Measurements from ENCODE around the gene TMPO.
"Not testable (repeated sequence)": the region's sequence is repeated elsewhere in the genome, so short reads cannot be mapped to it uniquely, and the experiment has no call there.

The TMPO gene

DNA sequence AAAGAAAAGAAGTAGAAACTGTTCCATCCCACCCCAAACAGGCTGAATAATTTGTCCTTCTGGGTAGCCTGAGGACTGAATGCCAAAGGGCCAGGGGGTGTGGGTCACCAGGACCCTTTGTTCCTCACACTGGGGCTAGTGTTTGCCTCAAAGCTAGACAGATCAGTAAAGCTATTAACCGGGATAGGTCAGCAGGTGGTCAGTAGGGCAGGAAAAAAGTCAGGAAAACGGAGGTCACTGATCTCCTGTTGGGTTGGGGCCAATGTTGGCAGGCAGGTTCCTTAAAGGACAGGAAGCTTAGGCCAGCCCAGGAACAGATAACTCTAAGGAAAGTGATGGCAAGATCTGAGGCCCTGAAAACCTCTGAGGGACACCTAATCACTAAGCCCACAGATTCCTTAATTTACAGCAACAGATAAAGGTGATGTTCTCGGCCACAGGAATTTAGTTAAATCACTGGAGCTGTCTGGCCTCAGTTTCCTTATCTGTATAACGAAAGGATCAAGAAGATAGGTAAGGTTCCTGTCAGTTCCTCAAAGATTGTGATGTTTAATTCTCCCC is 22.7 kb upstream of the TMPO start:
- no peak overlapping the region for H3K4me3 Mint-ChIP-seq
- no peaks in the 10 kb centered on the region for H3K36me3 Mint-ChIP-seq
- ATAC-seq (no peak), DNase-seq (ENCODE audit: low spot score in 2 of 2) (no peak)
- H3K27ac Mint-ChIP-seq, result no peak overlapping the region
- peaks cover 5% of the 10 kb centered on the region for H3K4me1 Mint-ChIP-seq
- H3K9me3 Mint-ChIP-seq, result no peaks in the 10 kb centered on the region

DNA sequence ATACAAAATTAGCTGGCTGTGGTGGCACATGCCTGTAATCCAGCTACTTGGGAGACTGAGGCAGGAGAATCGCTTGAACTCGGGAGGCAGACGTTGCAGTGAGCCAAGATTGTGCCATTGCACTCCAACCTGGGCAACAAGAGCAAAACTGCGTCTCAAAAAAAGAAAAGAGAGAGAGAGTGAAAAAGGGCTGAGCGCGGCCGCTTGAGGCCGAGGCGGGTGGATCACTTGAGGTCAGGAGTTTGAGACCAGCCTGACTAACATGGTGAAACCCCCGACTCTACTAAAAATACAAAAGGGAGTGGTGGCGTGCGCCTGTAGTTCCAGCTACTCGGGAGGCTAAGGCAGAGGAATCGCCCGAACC is 14.1 kb upstream of the TMPO start:
- Mint-ChIP-seq H3K4me1 (peaks cover 33% of the 10 kb centered on the region), H3K4me3 (peak overlapping the region; percentile 69), H3K27ac (peak overlapping the region; percentile 83), H3K36me3 (peaks cover 38% of the 10 kb centered on the region)
- not testable (repeated sequence) for DNase-seq (ENCODE audit: low spot score in 2 of 2); ATAC-seq; H3K9me3 Mint-ChIP-seq

- ATAC-seq (peak; percentile 78), DNase-seq (ENCODE audit: low spot score in 2 of 2) (peak; percentile 85 to 97)
- Mint-ChIP-seq H3K4me3 (peak overlapping the region; percentile 82), H3K9me3 (no peaks in the 10 kb centered on the region), H3K36me3 (peaks cover 38% of the 10 kb centered on the region), H3K4me1 (peaks cover 33% of the 10 kb centered on the region), H3K27ac (peak overlapping the region; percentile 100)
Observed at GRCh38 chr12:98503342-98503591, 12.1 kb upstream of the TMPO start.

DNA sequence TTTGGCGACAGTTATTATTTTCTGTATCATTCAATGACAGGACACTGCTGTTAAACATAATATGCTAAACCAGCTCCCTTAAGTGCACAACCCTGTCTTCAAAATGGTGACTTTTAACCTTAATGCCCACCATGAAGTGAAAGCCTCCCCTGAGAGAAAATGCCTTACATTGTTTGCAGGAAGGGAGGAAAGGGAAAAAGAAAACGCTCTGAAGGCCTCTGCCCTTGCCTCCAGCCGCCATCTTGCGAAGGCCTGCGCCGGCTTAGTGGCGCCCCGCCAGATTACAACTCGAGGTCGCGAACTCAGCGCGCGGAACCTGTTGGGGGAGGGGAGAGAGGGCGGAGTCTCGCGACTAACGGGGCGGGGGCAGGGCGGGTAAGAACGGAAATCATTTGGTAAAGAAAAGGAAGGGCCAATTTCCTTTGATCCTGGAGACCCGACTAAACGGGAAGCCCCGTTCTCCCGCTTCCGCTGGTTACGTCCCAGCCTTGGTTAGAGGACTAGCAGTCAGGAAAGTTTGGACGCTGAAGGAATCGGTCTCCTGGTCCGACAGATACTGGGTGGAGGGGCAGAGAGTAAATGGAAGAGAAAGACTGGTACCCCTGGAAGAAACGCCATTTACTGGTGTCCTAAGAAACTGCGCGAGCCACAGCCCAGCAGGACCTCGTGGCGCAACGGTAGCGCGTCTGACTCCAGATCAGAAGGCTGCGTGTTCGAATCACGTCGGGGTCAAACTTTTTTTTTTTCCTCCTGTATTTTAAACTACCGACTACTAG is 11.6 kb upstream of the TMPO start:
- H3K27ac Mint-ChIP-seq, result peak overlapping the region; percentile 100
- H3K36me3 Mint-ChIP-seq, result peaks cover 38% of the 10 kb centered on the region
- DNase-seq (ENCODE audit: low spot score in 2 of 2), result peak; percentile 97 to 99
- no peaks in the 10 kb centered on the region for H3K9me3 Mint-ChIP-seq
- H3K4me3 Mint-ChIP-seq, result peak overlapping the region; percentile 82
- H3K4me1 Mint-ChIP-seq, result peaks cover 33% of the 10 kb centered on the region
- ATAC-seq, result peak; percentile 87

- Mint-ChIP-seq H3K36me3 (peaks cover 38% of the 10 kb centered on the region), H3K9me3 (no peaks in the 10 kb centered on the region), H3K4me3 (peak overlapping the region; percentile 82), H3K4me1 (peaks cover 33% of the 10 kb centered on the region), H3K27ac (peak overlapping the region; percentile 100)
- no peak for DNase-seq (ENCODE audit: low spot score in 2 of 2)
- no peak for ATAC-seq
Observed at GRCh38 chr12:98504368-98504617, 11.1 kb upstream of the TMPO start.

GRCh38 chr12:98509063-98509462 is 6.3 kb upstream of the TMPO start:
- no peak overlapping the region for H3K4me3 Mint-ChIP-seq
- DNase-seq (ENCODE audit: low spot score in 2 of 2) (no peak), ATAC-seq (no peak)
- H3K4me1 Mint-ChIP-seq, result peaks cover 18% of the 10 kb centered on the region
- no peaks in the 10 kb centered on the region for H3K9me3 Mint-ChIP-seq
- H3K27ac Mint-ChIP-seq, result no peak overlapping the region
- H3K36me3 Mint-ChIP-seq, result peaks cover 9% of the 10 kb centered on the region

DNA sequence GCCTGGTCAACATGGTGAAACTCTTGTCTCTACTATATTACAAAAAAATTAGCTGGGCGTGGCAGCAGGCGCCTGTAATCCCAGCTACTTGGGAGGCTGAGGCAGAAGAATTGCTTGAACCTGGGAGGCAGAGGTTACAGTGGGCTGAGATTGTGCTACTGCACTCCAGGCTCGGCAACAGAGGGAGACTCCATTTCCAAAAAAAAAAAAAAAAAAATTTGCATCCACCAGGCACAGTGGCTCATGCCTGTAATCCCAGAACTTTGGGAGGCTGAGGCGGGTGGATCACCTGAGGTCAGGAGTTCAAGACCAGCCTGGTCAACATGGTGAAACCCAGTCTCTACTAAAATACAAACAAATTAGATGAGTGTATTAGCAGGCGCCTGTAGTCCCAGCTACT is 3.6 kb upstream of the TMPO start:
- peak in 1 of 2 donors; percentile 28 for DNase-seq (ENCODE audit: low spot score in 2 of 2)
- ATAC-seq, H3K4me1 Mint-ChIP-seq, H3K9me3 Mint-ChIP-seq, H3K4me3 Mint-ChIP-seq, H3K27ac Mint-ChIP-seq: not testable (repeated sequence)
- H3K36me3 Mint-ChIP-seq, result peaks cover 22% of the 10 kb centered on the region

DNA sequence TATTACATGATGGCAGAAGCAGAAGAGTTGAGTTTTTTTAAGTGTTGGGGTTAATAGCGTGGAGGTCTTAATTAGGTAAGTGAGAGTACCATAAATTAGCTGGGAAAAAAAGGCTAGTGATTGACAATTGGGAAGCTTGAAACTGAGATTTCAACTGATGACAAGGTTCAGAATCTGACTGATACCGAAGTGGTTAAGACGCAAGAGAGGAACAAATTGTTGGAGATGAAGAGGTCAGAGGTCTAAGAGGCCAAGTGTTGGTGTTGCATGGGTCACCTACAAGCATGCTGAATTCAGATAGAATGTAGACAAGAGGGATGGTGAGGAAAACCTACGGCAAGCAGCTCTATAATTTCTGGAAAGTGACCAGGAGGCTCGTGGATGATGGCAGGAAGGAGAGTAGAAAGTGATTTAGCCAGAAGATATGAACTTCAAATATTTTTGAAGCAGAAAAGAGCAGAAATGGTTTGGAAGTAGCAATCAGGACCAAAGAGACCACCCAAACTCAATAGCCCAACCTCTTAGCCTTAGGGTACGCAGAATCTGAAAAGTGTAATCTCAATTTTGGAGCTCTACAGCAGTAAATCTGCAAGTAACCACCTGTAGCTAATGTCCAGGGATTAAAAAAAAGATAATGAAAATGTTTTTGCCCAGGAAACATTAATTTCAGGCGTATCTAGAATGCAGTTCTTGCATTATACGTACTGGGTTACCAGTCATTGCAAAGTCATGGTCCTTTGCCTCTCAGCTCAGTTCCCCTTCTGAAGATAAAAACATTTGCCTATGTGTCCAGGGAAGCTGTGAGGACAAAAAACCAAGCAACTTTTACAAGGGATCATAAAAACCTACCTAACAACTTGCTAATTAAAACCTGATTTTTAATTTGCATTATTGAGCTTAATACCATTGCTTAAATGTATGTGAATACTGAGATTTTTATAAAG is 1.7 kb upstream of the TMPO start:
- peak overlapping the region; percentile 98 for H3K27ac Mint-ChIP-seq
- H3K9me3 Mint-ChIP-seq, result no peaks in the 10 kb centered on the region
- H3K4me1 Mint-ChIP-seq, result peaks cover 10% of the 10 kb centered on the region
- peaks cover 41% of the 10 kb centered on the region for H3K36me3 Mint-ChIP-seq
- ATAC-seq (no peak), DNase-seq (ENCODE audit: low spot score in 2 of 2) (peak in 1 of 2 donors; percentile 47)
- peak overlapping the region; percentile 93 for H3K4me3 Mint-ChIP-seq

DNA sequence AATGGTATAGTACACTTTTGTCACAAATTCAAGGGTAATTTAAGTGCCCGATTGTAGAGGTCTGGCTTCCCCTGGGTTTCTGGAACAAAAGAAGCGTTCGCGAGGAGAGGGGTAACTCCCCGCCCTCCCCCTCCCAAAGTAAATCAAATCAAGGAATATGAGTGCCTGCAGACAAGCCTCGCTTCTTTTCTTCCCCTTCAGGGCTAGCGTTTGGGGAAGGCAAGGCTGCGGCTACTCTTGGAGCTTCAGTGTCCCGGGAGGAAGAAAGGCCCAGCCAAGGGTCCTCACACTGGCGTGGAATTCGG is 456 bp upstream of the TMPO start:
- peaks cover 54% of the 10 kb centered on the region for H3K36me3 Mint-ChIP-seq
- DNase-seq (ENCODE audit: low spot score in 2 of 2) (no peak), ATAC-seq (no peak)
- no peaks in the 10 kb centered on the region for H3K9me3 Mint-ChIP-seq
- H3K27ac Mint-ChIP-seq, result peak overlapping the region; percentile 98
- peaks cover 19% of the 10 kb centered on the region for H3K4me1 Mint-ChIP-seq
- peak overlapping the region; percentile 93 for H3K4me3 Mint-ChIP-seq

DNA sequence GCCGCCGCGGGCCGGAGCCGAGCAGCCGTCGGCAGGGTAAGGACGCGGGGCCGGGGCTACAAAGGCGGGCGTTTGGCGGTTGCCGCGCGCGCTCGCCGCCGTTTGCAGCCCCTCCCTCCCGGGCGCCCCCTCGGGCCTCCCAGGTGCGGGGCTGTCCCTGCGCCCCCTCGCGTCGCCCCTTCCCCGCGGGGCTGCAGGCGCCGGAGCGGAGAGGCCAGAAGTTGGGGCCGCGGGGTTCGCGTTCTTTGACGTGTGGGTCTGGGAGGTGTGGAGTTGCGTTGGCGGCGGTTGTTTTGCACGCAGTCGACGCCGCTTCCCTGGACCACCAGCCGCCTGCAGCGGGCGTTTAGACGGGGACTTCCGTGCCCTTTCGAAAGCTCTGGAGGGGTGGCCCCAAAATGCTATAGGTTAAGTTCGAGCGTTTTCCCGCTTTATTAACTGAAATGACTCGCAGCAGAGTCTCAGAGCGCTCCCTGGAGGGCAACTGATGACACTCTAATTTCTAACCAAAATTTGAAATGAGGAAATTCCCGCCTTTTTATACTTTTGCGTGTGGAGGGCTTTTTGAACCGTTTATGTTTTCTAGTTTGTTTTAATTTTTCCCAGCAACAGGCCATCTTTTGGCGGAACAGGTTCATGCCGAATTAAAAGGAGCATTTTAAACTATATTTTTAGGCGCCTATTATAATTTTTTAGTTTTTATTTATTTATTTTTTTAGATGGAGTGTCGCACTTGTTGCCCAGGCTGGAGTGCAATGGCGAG is 902 bp downstream of the TMPO start:
- Mint-ChIP-seq H3K4me1 (peaks cover 27% of the 10 kb centered on the region), H3K4me3 (peak overlapping the region; percentile 93), H3K27ac (peak overlapping the region; percentile 98), H3K36me3 (peaks cover 67% of the 10 kb centered on the region), H3K9me3 (no peaks in the 10 kb centered on the region)
- ATAC-seq (peak; percentile 81), DNase-seq (ENCODE audit: low spot score in 2 of 2) (peak; percentile 61 to 92)

GRCh38 chr12:98519257-98519907 is 4.0 kb downstream of the TMPO start:
- DNase-seq (ENCODE audit: low spot score in 2 of 2), result no peak
- peaks cover 98% of the 10 kb centered on the region for H3K36me3 Mint-ChIP-seq
- H3K4me1 Mint-ChIP-seq, result peaks cover 36% of the 10 kb centered on the region
- no peaks in the 10 kb centered on the region for H3K9me3 Mint-ChIP-seq
- H3K27ac Mint-ChIP-seq, result peak overlapping the region; percentile 98
- peak overlapping the region; percentile 93 for H3K4me3 Mint-ChIP-seq
- ATAC-seq, result no peak

DNA sequence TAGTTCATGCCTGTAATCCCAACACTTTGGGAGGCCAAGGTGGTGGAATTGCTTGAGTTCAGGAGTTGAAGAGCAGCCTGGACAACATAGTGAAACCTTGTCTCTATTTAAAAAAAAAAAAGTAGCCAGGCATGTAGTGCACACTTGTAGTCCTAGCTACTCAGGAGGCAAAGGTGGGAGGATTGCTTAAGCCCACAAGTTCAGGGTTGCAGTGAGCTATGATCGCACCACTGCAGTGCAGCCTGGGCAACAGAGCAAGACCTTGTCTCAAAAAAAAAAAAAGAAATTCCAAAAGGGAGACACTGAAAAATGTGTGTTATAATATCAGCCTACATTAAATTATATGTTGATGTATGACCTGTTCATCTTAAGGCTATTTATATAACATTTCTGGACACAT is 14.7 kb downstream of the TMPO start:
- no peak overlapping the region for H3K27ac Mint-ChIP-seq
- H3K4me3 Mint-ChIP-seq, result no peak overlapping the region
- H3K36me3 Mint-ChIP-seq, result peaks cover 100% of the 10 kb centered on the region
- DNase-seq (ENCODE audit: low spot score in 2 of 2) (no peak), ATAC-seq (no peak)
- no peaks in the 10 kb centered on the region for H3K9me3 Mint-ChIP-seq
- H3K4me1 Mint-ChIP-seq, result peaks cover 6% of the 10 kb centered on the region

DNA sequence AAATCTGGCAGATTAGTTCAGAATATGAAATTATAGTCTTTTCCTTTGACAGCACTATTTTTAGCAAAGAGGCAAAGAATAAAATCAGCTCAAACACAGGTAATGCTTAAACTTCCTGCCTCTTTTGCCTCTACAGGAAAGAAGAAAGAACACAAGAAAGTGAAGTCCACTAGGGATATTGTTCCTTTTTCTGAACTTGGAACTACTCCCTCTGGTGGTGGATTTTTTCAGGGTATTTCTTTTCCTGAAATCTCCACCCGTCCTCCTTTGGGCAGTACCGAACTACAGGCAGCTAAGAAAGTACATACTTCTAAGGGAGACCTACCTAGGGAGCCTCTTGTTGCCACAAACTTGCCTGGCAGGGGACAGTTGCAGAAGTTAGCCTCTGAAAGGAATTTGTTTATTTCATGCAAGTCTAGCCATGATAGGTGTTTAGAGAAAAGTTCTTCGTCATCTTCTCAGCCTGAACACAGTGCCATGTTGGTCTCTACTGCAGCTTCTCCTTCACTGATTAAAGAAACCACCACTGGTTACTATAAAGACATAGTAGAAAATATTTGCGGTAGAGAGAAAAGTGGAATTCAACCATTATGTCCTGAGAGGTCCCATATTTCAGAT is 17.4 kb downstream of the TMPO start:
- DNase-seq (ENCODE audit: low spot score in 2 of 2) (no peak), ATAC-seq (peak; percentile 50)
- Mint-ChIP-seq H3K4me3 (no peak overlapping the region), H3K4me1 (no peaks in the 10 kb centered on the region), H3K9me3 (no peaks in the 10 kb centered on the region), H3K27ac (no peak overlapping the region), H3K36me3 (peaks cover 100% of the 10 kb centered on the region)

GRCh38 chr12:98533723-98534251 is 18.4 kb downstream of the TMPO start:
- no peak overlapping the region for H3K4me3 Mint-ChIP-seq
- H3K36me3 Mint-ChIP-seq, result peaks cover 100% of the 10 kb centered on the region
- ATAC-seq, result no peak
- H3K4me1 Mint-ChIP-seq, result no peaks in the 10 kb centered on the region
- peak in 1 of 2 donors; percentile 42 for DNase-seq (ENCODE audit: low spot score in 2 of 2)
- no peak overlapping the region for H3K27ac Mint-ChIP-seq
- no peaks in the 10 kb centered on the region for H3K9me3 Mint-ChIP-seq
